GM19035 (cell line): ENCODE data around the gene CRLF1.
"Not testable (repeated sequence)": the region's sequence is repeated elsewhere in the genome, so short reads cannot be mapped to it uniquely, and the experiment has no call there.

Experiments
- ATAC-seq: cut with Tn5 transposase; IDR thresholded peaks from one replicate; pipeline ENCODE4 v1.9.1; 2021; ENCODE audit not compliant: unreplicated experiment

Gene CRLF1

DNA sequence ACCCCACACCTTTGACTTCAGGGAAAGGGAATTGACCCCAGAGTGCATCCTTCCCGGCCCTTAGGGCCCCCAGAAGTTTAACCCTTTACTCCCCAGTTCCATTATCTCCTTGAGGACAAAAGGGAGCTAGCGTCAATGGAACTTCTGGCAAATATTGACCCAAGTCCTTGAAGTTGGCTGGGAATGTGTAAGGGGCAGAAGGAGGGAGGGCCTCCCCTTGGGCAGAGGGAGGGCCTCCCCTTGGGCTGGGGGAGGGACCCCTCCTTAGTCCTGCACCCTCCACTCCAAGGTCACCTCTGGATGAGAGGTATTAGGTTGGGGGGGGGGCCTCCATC, 3.1 kb upstream of the CRLF1 start:
- no peak for ATAC-seq

DNA sequence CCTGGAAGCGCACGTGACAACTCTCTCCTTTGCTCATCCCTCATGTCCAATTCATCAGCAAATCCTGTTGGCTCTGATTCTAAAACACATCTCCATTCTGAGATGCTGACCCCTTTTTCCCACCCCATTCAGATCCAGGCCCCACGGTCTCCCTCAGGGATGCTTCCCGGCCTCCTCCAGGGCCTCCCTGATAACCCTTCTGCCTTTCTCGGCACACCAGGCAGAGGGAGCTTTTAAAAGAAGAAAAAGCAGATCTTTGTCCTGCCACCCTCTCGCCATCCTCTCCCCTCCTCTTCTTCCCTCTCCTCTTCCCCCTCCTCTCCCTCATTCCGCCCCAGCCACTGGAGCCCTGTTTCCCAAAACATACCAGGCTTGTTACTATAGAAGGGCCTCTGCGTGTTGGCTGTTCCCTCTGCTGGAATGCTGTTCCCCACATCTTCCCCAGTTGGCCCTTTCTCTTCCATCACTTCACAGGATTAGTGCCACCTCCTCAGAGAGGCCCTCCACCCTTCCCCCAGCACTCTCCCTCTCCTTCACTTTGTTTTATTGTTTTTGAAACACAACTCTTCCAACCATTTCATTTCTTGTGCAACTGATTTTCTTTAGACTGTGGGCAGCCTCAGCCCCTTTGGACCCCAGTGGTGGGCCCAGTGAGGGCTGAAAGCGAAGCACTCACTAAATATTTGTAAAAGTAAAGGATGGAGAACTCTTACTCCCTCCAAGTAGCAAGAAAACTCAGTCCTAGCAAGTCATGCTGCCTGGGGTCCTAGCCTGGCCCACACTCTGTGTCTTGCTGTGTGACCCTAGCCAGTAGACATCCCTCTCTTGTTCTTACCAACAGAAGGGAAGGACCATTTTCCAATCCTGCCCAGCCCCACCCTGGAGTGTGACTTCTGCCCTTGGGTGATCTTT, 2.5 kb upstream of the CRLF1 start:
- no peak for ATAC-seq

- ATAC-seq: no peak
Observed at GRCh38 chr19:18608102-18608804, 1.7 kb upstream of the CRLF1 start.

DNA sequence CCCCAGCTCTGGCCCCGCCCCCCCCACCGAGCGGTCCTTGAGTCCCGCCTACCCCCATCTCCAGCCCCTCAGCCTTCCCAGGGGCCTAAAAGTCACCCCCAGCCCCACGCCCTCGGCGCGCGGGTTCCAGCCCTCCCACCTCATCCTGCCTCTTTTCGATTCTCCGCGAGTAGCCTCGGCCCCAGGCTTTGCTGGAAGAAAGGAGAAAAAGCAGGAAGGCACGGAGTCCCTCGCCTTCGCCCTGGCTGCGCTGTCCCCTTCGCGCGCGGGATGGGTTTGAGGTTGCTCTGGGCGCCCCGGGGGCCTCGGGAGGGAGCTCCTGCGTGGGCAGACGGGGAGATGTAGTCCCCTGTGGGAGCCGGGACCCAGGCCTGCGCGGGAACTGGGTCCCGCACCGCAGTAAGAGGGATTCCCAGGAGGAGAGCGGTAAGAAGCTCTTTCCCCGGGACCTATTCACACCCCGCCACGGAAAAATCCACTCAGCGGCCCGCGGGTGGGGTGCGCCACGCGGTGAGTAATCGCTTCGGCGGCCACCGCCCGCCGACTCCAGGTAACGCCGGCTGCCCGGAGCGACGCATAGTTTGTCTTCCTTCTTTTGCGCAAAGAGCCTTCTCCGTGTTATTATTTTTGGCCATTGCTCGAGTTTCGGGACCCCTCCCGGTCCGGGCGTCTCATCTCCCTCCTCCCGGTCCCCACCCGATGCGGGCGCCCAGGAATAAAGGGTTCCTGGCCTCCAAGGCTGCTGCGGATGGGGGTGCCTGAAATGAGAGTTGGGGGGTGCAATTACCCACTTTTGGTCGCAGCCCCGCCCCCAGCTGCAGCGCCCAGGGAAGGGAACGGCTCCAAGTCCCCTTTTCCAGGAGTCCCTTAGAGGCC, 865 bp upstream of the CRLF1 start:
- ATAC-seq: no peak

GRCh38 chr19:18605546-18606280, 886 bp downstream of the CRLF1 start:
- ATAC-seq: no peak

DNA sequence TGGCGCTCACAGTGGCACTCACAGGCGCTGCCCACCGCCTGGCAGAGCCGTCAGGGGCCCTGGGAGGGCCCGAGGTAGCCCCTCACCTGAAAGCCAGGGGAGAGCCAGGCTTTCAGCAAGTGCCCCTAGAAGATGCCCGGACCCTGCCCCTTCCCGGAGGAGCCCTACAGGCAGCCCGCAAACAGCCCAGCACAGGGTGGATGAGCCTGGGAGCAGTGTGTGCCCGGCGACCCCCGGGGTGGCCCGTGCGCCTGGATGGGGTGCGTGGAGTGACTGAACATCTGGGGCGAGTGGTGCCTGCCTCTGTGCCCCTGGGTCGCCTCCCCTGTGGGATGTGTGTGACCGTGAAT, 1.4 kb downstream of the CRLF1 start:
- no peak for ATAC-seq

- ATAC-seq: no peak
Observed at GRCh38 chr19:18604820-18605159, 1.8 kb downstream of the CRLF1 start.

DNA sequence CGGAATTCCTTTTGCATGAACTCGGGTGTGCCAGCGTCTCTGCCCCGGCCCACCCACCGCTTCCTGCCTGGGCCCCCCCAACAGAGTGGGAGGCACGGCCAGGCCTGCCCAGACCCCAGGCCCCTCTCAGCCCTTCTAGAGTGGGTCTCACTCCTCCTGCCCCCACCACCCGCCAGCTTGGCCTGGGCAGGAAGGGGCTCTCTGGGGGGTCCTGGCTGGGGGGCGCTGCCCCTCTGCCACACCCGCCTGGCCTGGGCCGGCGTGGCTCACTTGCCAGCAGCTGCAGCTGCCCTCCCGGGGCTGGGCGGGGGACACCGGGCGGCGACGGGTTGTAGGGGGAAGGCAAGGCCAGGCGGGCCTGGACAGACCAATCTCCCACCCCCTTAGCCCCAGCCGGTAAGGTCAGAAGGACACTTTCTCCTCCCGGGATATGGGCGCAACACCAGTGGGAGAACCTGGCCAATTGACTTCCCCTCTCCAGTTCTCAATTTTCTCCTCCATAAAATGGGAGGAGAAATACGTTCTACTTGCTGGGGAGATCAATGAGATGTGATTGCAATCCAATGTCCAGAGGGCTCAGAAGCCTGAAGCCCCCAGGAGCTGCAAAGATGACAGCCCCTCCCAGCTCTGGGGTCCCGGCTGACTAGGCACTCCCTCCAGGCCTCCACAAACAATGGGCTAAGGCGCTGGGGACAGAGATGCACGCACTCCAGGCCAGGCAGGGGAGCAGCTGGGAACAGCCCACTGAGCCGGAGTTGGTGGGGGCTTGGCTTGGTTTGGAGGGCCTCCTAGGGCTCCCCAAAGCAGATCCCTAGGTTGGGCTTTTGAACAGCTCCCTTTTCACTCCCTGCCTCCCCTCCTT, 2.4 kb downstream of the CRLF1 start:
- ATAC-seq: no peak

DNA sequence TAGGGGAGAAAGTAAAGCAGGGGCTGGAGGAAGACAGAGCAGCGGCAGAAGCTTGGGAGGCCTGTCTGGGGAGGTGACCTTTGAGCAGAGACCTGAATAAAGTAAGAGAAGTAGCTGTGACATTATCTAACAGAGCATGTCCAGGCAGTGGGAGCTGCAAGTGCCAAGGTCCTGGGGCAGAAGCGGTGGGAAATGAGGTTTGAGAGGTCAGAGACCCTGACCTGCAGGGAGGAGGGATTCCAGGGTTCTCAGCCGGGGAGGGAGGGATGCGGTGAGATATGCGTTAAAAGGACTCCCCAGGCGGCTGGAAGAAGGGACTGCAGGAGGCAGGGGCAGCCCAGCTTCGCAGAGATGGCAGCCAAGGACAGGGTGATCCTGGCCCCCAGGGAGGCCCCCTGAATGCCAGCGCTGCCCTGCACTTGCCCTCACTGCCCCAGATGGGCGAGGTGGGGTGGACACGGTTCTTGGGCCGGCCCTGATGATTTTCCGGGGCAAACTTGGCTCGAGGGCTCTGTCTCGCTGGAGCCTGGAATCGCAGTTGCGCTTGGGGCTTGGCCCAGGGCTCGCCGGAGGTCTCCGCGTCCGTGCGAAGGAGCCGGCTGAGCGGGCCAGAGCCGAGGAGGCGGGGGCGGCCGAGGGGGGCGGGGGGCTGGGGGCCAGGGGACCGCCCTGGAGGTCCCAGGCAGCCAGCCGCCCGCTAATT, 3.2 kb downstream of the CRLF1 start:
- no peak for ATAC-seq

GRCh38 chr19:18601875-18602274, 4.7 kb downstream of the CRLF1 start:
- ATAC-seq: no peak

- not testable (repeated sequence) for ATAC-seq
Observed at GRCh38 chr19:18600692-18601397, 5.8 kb downstream of the CRLF1 start.

DNA sequence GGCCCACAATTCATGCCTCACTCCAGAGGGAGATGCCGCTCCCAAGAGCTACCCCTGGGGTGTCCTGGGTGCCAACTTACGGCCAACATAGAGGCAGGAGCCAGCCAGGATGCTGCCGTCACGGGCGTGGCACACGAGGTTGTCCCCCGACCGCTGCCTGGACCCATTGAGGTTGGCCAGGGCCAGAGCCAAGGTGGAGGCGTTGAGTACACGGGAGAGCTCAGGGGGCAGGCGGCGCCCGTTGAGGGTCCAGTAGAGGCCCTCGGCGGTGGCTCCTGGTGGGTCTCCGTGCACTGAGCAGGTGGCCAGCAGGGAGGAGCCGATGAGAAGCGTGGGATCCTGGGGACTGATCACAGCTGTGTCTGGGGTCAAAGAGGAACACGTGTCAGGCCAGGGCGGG, 7.1 kb downstream of the CRLF1 start:
- ATAC-seq: no peak

DNA sequence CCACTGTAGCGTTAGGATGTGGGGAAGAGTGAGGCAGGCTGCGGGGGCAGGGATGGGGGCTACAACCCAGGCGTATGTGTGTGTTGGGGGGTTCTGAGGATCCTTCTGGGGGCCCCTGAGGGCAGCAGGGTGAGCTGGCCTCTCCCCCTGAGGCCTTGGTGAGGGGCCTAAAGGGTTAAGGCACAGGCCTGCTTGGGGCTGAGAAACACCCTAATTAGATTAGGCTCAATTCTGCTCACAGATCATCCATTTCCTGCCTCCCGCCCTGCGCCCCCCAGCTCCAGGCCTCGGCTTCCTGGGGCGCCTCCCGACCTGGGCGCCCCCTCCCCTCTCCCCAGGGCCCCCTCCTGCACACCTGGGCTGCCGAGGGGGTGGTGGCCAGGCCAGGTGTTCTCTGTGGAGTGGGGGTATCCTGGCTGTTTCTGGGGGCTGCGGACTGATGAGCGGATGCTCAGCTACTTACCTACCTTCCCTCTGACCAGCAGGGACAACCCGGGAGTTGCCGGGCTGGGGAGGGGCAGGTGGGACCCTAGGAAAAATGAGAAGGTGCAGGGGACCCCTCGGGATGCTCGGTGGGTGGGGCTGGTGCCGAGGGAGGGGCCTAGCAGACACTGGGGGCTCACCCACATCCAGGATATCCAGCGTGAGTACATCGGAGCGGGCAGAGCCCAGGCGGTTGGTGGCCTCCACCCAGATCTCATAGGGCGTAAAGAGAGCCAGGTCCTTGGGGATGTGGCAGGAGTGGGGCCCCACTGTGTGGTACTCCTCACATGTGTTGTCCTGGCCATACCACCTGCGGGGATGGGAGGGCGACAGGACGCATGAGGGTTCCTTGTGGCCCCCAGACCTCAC, 8.6 kb downstream of the CRLF1 start:
- ATAC-seq: no peak

DNA sequence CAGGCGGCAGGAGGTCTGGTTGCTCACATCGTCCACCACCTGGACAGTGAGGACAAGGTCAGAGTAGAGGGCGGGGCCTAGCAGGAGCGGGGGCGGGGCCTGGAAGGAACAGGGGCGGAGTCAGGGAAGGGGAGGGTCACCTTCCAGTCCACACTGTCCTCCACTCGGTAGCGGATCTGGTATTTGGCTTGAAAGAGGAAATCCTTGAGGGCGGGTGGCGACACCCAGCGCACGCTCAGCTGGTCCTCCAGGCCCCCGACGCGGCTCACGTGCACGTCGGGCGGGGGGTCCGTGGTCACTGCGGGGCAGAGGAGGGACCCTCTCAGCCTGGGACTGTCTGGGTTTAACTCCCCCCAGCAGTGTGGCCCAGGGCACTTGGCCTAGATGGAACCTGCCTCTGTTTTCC, 9.8 kb downstream of the CRLF1 start:
- ATAC-seq: no peak

DNA sequence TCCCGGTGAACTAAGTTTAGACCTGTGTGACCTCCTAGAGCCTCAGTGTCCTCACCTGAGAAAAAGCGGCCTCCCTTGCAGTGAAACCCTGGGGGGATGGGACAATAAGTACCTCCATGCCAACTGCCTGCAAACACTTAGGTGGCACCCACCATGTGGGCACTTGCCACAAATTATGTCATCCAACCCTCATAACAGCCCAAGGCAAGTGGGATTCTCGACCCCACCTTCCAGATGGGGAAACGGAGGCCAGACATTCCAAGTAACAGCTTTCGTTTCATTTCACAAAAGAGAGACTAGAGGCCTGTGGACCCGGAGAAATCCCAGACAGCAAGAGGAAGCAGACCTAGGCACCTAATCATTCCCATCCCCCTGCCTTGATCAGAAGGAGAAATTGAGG, 11.1 kb downstream of the CRLF1 start:
- no peak for ATAC-seq

GRCh38 chr19:18594824-18595373, 11.7 kb downstream of the CRLF1 start:
- no peak for ATAC-seq

GRCh38 chr19:18594096-18594823, 12.3 kb downstream of the CRLF1 start:
- no peak for ATAC-seq
